ENCODE results near the gene GNRH2. TPM values are rescaled to one million over a fixed set of nuclear protein-coding genes. Genes with fewer than 3 reads are reported as not detected.
"Not testable (repeated sequence)": the region's sequence is repeated elsewhere in the genome, so short reads cannot be mapped to it uniquely, and the experiment has no call there.

Gene GNRH2
- polyA plus RNA-seq (2012; ENCODE audit: missing spikeins), result not detected

- no peak for TF ChIP-seq POLR2AphosphoS5 (IDR thresholded peaks at IDR 0.05; ENCODE audit: low read depth, low read length)
- TF ChIP-seq POLR2A (IDR thresholded peaks at IDR 0.05; ENCODE audit: low read depth, low read length), result no peak
- TF ChIP-seq TAF1 (IDR thresholded peaks at IDR 0.05; ENCODE audit: borderline replicate concordance, low read depth, low read length), result no peak
- no peak for FAIRE-seq
Observed at GRCh38 chr20:3043322-3043721, at the start of gene GNRH2. TSS of gene GNRH2 (plus strand) at chr20:3043622. CDS start at chr20:3044415, 793 bp downstream.

DNA sequence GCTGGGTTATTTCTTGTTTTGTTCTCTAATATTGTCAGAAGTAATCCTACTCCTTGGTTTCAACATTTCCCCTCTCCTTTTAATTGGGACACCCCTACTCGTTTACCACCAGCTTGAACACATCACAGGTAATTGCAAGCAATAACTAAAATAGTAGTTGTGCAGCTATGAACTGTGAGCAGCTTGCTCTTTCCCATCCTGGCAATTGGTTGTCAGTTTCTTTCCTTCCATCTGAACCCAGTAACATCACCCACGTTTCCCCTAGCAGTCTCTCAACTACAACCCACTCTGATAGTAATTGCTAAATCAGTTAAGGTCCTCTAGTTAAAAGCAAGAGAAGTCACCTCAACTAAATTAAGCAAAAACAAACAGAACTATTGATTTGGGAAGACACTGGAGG is 47.6 kb upstream of the GNRH2 start:
- DNase-seq (ENCODE audit: insufficient read length), result no peak
- TF ChIP-seq POLR2A (IDR thresholded peaks at IDR 0.05; ENCODE audit: low read depth, low read length), result no peak
- TF ChIP-seq POLR2AphosphoS5 (IDR thresholded peaks at IDR 0.05; ENCODE audit: low read depth, low read length), result no peak
- FAIRE-seq, result no peak

More at GRCh38 chr20:3043322-3043721, at the start of gene GNRH2:
- no peak for DNase-seq (ENCODE audit: insufficient read length)

- TF ChIP-seq POLR2A (IDR thresholded peaks at IDR 0.05; ENCODE audit: low read depth, low read length) (no peak), TAF1 (IDR thresholded peaks at IDR 0.05; ENCODE audit: borderline replicate concordance, low read depth, low read length) (no peak), POLR2AphosphoS5 (IDR thresholded peaks at IDR 0.05; ENCODE audit: low read depth, low read length) (no peak)
- DNase-seq (ENCODE audit: insufficient read length) (no peak), FAIRE-seq (no peak)
Observed at GRCh38 chr20:2998728-2999127, 44.7 kb upstream of the GNRH2 start.

DNA sequence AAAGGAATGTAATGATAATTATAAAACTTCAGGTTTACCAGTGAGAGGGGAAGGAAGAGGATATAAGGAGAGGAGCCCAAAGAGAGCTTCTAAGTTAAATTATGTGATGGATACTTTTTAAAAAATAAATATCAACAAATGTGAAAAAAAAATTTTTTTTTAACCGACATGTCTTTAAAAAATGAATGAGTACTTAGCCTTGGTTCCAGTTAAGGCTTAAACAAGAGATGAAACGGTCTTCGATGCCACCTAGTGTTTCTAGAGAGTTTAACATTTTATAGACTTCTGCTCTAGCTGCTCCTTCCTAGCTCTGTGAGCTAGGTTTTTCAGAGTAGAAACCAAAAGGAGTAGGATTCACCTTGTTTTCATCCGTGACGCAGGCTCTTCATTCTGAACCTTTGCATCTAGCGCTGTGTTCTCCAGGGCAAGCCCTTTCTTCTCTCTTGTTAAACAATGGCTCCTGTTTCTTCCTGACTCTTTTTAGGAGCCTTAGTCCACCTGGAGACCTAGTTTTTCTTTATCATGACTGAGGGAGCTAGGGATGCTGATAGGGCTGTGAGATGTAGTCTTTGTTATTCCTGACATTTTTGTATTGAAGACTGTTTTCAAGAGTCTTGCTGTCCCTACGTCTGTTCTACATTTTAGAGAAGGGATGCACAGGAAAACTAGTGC is 42.4 kb upstream of the GNRH2 start:
- DNase-seq (ENCODE audit: insufficient read length), result no peak
- peak; percentile 74 for FAIRE-seq
- TF ChIP-seq POLR2A (IDR thresholded peaks at IDR 0.05; ENCODE audit: low read depth, low read length) (no peak), POLR2AphosphoS5 (IDR thresholded peaks at IDR 0.05; ENCODE audit: low read depth, low read length) (no peak), TAF1 (IDR thresholded peaks at IDR 0.05; ENCODE audit: borderline replicate concordance, low read depth, low read length) (no peak)

- TF ChIP-seq POLR2AphosphoS5 (IDR thresholded peaks at IDR 0.05; ENCODE audit: low read depth, low read length) (no peak), POLR2A (IDR thresholded peaks at IDR 0.05; ENCODE audit: low read depth, low read length) (no peak), TAF1 (IDR thresholded peaks at IDR 0.05; ENCODE audit: borderline replicate concordance, low read depth, low read length) (no peak)
- FAIRE-seq (no peak), DNase-seq (ENCODE audit: insufficient read length) (no peak)
Observed at GRCh38 chr20:3003416-3003815, 40.0 kb upstream of the GNRH2 start.

GRCh38 chr20:3010985-3011723 is 32.3 kb upstream of the GNRH2 start:
- no peak for DNase-seq (ENCODE audit: insufficient read length)
- no peak for TF ChIP-seq POLR2A (IDR thresholded peaks at IDR 0.05; ENCODE audit: low read depth, low read length)
- no peak for TF ChIP-seq TAF1 (IDR thresholded peaks at IDR 0.05; ENCODE audit: borderline replicate concordance, low read depth, low read length)
- TF ChIP-seq POLR2AphosphoS5 (IDR thresholded peaks at IDR 0.05; ENCODE audit: low read depth, low read length), result no peak
- FAIRE-seq, result no peak

GRCh38 chr20:3011752-3012151 is 31.7 kb upstream of the GNRH2 start:
- TF ChIP-seq TAF1 (IDR thresholded peaks at IDR 0.05; ENCODE audit: borderline replicate concordance, low read depth, low read length) (no peak), POLR2AphosphoS5 (IDR thresholded peaks at IDR 0.05; ENCODE audit: low read depth, low read length) (no peak), POLR2A (IDR thresholded peaks at IDR 0.05; ENCODE audit: low read depth, low read length) (no peak)
- no peak for FAIRE-seq
- no peak for DNase-seq (ENCODE audit: insufficient read length)

GRCh38 chr20:3013771-3014170 is 29.7 kb upstream of the GNRH2 start:
- DNase-seq (ENCODE audit: insufficient read length), result no peak
- TF ChIP-seq POLR2A (IDR thresholded peaks at IDR 0.05; ENCODE audit: low read depth, low read length), result no peak
- no peak for FAIRE-seq

- no peak for FAIRE-seq
- DNase-seq (ENCODE audit: insufficient read length), result no peak
- TF ChIP-seq TAF1 (IDR thresholded peaks at IDR 0.05; ENCODE audit: borderline replicate concordance, low read depth, low read length) (no peak), POLR2AphosphoS5 (IDR thresholded peaks at IDR 0.05; ENCODE audit: low read depth, low read length) (no peak), POLR2A (IDR thresholded peaks at IDR 0.05; ENCODE audit: low read depth, low read length) (no peak)
Observed at GRCh38 chr20:3014179-3014578, 29.2 kb upstream of the GNRH2 start.

- TF ChIP-seq POLR2A (IDR thresholded peaks at IDR 0.05; ENCODE audit: low read depth, low read length), result no peak
- no peak for TF ChIP-seq POLR2AphosphoS5 (IDR thresholded peaks at IDR 0.05; ENCODE audit: low read depth, low read length)
- no peak for TF ChIP-seq TAF1 (IDR thresholded peaks at IDR 0.05; ENCODE audit: borderline replicate concordance, low read depth, low read length)
- no peak for FAIRE-seq
- DNase-seq (ENCODE audit: insufficient read length), result no peak
Observed at GRCh38 chr20:3014662-3015061, 28.8 kb upstream of the GNRH2 start.

- DNase-seq (ENCODE audit: insufficient read length); FAIRE-seq: not testable (repeated sequence)
Observed at GRCh38 chr20:3015302-3015701, 28.1 kb upstream of the GNRH2 start.

DNA sequence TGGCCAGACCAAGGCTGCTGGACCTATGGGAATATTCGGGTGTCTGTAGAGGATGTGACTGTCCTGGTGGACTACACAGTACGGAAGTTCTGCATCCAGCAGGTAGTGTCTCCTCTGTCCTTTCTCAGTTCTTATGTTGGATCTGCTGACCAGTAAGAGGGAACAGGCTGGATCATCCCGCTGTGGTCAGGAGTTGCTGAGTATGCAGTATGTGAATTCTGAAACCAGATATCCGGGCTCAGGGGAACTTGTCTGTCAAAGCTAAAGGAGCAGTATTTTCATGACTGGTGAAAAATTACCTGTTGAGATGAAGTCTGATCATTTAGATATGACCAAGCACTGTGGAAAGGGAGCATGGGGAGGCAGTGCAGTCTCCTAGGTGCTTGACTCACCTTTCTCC is 22.1 kb upstream of the GNRH2 start:
- TF ChIP-seq TAF1 (IDR thresholded peaks at IDR 0.05; ENCODE audit: borderline replicate concordance, low read depth, low read length) (no peak), POLR2AphosphoS5 (IDR thresholded peaks at IDR 0.05; ENCODE audit: low read depth, low read length) (no peak), POLR2A (IDR thresholded peaks at IDR 0.05; ENCODE audit: low read depth, low read length) (no peak)
- DNase-seq (ENCODE audit: insufficient read length) (no peak), FAIRE-seq (no peak)
